ENCODE data around the gene POSTN.

Gene POSTN, protein sequence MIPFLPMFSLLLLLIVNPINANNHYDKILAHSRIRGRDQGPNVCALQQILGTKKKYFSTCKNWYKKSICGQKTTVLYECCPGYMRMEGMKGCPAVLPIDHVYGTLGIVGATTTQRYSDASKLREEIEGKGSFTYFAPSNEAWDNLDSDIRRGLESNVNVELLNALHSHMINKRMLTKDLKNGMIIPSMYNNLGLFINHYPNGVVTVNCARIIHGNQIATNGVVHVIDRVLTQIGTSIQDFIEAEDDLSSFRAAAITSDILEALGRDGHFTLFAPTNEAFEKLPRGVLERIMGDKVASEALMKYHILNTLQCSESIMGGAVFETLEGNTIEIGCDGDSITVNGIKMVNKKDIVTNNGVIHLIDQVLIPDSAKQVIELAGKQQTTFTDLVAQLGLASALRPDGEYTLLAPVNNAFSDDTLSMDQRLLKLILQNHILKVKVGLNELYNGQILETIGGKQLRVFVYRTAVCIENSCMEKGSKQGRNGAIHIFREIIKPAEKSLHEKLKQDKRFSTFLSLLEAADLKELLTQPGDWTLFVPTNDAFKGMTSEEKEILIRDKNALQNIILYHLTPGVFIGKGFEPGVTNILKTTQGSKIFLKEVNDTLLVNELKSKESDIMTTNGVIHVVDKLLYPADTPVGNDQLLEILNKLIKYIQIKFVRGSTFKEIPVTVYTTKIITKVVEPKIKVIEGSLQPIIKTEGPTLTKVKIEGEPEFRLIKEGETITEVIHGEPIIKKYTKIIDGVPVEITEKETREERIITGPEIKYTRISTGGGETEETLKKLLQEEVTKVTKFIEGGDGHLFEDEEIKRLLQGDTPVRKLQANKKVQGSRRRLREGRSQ

DNA sequence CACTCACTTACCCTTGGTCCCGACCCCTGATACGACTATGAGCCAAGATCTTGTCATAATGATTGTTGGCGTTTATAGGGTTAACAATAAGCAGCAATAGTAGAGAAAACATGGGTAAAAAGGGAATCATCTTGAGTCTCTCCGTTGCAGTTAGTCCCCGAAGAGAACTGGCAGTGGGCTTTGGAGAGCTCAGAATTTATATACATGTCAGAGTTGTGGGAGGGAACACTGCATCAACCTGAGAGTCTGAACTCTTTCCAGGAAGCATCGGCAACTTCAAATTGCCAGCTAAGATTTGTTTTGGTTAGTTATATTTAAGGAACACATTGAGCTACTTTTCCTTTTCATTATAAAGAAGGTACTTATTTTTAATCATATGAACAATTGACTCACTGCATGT, at the start of gene POSTN:
POSTN (minus strand) TSS at position 172 of the 400 bp plus-strand sequence; CDS start at position 130, 42 bp downstream.
- no peak for DNase-seq

DNA sequence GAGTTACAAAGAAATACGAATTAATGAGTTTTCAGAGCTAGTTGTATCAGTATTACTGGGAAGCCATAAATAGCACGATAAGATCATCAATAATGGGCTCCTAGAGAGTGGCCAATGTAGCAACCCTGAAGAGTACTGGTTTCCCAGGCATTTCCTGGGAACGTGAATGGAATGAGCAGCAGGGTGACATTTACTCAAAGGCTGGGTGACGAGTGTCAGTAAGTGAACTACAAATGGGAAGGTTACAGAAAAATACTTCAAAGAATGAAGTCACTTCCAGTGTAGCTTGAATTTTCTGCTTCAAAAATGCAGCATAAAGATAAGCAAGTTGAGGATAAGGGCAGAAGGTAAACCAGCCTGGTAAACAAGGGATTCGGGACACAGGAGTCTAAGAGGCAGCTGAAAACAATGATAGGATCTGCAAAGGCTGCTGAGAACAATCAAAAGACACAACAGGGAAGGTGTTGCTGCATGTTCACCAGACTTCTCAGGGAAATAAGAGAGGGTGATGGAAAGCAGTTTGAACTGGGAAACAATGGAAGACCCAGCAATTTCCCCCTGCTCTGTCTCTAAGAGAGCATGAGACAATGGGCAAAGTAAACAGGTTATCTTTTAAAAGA, 48.6 kb upstream of the POSTN start:
- DNase-seq: no peak

DNA sequence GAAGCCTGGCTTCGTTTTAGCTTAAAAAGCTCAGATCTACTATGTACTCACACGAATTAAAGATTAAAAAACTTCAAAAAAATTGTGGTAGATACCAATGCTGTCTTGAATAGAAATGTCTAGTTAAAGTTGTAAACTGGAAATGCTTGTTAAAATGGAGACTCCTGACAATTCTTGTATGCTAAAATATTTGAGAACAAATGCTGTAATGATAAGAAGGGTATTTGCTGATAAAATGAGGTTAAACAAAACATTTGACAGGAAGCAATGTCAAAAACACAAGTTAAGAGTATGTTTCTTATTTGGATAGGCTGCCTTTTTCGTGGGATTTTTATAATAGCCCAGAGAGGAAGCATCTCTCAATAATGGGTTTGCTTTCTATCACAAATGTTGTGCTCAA, 48.0 kb upstream of the POSTN start:
- DNase-seq: no peak

DNA sequence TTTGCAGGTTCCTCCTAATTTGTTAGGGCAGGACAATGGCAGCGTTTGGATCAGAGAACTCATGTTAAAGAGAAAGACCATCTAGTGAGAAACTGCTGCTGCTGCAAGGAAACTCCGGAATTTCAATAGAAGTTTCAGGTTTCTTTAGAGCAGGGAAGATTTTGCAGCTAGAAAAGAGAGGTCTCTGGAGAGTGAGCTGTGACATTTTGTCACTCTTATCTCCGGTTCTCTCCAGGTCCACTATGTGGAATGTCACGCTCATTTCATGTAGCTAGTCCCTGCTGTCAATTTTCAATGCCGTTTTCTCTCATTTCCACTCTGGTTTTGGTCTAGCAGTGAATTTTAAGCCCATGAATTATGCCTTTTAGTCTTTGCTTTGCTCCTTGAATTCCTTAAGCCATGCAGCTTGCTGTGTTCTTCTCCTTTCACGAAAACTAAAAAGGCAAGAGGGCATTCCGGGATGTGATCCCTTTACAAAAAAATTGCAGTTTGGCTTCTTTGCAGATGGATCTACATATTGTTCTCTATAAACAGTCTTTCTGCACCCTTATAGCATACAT, 46.7 kb upstream of the POSTN start:
- no peak for DNase-seq

DNA sequence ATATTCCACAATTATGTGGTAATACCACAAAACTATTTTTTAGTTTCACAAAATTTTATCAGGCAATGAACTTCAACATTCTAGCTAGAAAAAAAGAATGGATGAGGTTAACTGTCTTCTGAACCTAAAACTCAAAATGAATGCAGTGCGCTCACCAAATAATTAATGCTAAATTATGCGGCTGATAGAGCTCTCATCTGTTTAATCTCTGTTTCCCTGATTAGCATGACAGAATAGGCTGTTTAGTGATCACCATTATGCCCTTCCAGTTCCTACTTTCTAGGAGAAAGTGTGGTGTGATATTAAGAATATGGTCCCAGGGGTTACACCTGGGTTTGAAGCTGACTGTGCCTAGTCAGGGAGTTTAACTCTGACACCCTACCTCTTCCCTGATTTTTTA, 42.8 kb upstream of the POSTN start:
- no peak for DNase-seq

DNA sequence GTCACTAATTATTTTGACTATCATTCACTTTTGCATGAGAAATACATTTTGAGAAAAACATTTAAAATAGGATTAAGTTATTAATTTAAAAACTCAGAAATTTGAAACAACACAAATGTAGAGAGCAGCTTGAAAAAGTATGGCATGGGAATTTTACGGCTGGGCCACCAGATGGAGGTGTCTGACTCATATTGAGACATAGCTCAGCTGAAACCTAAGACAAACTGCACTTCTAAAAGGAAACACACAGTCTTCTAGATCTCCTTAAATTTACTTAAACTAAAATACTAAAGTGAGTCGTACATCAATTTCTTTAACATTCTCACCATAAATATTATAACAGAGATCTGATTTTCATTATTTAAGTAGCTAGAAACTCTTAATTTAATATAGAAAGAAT, 41.9 kb upstream of the POSTN start:
- DNase-seq: no peak

DNA sequence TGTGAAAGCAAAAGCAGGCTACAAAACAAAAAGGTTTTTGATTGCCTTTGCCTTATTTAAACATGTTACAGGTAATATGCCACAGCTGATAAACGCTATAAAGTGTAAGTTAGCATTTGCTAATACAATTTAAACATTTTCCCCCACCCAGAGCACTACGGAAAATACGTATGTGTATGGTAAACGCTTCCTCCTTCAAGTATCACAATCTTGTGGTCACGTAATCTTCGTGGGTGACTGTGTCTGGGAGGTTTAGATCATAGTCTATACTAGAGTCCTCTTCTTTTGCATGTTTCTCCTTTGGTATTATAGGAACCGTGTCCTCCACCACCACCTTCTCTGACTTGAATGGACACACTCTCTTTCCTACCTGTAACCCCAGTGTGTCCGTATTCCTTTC, 38.1 kb upstream of the POSTN start:
- DNase-seq: no peak

DNA sequence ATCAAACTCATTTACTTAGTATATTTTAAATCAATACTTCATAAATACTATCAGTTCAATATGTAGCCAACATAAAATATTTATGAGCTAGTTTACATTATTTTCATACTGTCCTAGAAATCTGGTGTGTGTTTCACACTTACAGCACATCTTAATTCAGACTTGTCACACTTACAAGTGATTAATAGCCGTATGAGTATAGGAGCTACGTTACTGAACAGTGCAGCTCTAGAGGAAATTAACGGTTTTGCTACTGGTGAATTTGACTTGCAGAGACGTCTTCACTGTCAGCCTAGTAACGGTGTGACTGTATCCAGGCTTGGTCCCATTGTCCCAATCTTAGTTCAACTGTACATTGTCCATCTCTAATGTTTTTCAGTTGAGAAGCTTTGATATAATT, 33.7 kb upstream of the POSTN start:
- no peak for DNase-seq

DNA sequence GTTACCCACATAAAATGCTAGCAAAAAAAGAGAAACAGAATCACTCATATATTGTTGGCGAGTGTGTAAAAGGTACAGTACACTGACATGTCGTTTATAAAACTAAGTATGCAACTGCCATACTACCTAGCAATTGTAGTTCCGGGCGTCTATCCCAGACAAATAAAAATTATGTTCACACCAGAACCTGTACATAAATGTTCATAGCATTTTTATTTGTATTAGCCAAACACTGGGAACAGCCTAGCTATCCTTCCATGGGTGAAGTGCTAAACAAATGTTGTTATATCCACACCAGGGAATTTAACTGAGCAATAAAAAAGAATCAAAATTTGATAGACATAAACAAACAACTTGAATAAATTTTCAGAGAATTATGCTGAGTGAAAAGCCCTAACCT, 28.9 kb upstream of the POSTN start:
- no peak for DNase-seq

DNA sequence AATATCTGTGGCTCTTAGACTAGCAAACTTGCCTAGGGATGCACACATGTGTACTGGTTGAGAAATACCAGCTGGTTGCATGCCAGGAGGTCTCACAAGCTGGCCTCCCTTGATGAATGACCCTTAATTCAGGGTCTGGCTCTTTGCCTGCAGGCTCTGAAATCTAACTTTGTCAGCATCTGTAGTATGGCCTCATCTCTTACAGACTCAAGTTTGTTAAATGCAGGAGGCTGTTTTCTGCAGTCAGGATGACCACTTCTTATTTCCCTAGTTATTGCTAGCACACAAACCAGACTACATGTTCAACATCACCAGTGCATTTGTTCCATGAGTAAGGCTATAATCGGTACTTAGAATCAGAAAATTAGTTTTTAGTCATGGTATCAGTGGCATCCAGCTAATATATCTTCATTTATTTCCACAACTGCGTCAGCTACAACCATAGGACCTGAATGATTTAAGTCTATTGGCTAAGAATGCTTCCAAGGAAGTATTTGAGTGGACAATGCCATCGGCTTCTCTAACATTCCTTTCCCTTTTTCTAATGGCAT, 23.3 kb upstream of the POSTN start:
- no peak for DNase-seq

DNA sequence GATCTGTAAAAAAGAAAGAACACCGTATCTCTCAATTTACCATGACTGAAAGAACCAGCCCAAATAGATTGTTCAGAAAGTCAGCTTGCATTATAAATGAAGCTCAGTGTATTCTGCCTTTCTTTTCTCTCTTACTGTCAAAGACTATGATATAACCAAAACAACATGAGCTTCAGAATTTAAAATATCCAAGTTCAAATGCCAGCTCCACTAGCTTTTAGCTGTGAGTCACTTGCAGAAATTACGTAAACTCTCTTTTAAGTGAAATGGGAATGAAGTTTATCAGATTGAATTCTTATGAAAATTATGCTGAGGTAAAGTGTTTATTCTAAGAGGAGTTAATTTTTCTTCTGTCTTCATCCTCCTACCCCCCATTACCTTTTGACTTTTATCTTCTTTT, 20.0 kb upstream of the POSTN start:
- no peak for DNase-seq

DNA sequence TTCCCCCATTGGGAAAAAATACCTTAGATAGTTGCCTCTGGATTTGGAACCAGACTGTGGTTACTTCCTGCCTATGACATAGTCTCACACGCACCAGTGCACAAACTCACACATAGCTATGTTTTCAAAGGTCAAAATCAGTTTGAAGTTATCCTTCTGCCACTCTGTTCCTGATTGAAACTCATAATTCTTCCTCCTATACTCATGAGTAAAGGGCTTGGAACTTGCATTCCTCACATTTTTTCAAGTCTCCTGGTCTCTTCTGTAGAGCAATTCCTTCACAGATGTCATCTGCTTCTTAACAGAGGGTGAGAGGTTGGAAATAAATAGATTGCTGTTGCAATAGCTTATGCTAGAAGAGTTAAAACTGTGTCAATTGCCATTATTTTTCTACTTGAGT, 18.6 kb upstream of the POSTN start:
- no peak for DNase-seq

DNA sequence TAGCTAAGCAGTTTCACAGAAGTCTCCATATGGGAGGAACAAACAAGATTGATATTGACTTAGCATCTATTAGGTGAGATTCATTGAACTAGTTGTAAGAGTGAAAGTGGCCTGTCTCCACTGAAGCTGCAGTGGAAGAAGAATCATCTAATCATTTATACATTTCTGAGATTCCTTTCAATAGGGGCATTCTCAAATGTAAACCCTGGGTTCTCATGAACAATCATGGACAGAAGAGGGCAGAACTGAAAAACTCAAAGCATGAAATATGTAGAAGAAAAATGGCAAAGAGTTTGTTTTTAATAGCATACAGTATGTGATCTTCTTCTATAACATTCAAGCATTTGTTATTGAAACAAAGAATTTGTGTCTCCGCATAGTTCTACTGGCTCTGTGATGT, 17.6 kb upstream of the POSTN start:
- no peak for DNase-seq

DNA sequence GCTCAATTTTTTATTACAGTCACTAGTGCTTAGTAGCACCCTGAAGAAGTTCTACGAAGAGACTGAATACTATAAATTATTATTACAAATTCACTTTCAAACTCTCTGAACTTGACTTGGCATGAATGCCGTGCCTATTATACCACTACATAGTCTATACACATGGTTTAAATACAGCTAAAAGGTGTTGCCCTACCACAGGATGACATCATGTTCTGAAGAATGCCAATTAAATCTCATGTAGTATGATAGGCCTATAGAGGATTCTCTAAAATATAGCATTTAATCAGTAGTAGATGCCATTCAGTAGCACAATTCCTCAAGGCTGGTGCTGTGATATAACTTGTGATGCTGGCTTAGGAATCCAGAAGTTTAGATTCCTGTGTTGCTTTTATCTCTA, 16.7 kb upstream of the POSTN start:
- DNase-seq: no peak

DNA sequence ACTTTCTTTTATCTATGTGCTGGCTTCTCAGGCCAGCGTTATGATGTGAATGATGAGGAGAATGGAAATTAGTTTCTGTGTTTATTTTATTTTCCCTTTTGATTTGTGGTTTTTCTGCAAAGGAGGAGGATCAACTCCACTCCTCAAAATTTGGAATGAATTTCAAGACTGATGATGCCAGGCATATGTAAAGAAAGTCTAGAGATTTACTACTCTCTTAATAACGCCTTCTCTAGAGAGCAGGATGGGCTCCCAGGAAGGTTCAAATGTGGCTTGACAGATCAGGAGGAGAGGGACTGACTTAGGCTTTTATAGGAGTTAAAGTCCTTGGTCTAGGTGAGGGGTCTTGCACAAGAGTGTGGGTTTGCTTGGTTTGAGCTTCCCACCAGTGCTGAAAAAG, 15.1 kb upstream of the POSTN start:
- no peak for DNase-seq

DNA sequence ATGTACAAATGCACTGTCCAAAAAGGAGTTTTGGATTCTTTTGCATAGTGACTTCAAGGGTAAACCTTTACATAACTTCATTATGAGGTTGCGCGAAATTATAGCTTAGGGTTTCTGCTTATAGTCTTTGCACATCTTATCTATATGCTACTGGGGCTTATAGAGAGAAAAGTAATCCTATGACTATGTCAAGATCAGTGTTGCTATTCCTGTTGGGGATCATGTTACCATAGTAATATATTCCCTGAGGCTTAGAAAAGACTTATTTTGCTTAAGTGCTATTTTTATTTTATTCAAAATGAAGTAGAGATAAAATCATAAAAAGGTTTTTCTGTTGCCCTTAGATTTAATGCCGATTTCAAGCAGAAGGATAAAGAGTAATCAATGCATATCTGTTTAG, 14.7 kb upstream of the POSTN start:
- DNase-seq: no peak

DNA sequence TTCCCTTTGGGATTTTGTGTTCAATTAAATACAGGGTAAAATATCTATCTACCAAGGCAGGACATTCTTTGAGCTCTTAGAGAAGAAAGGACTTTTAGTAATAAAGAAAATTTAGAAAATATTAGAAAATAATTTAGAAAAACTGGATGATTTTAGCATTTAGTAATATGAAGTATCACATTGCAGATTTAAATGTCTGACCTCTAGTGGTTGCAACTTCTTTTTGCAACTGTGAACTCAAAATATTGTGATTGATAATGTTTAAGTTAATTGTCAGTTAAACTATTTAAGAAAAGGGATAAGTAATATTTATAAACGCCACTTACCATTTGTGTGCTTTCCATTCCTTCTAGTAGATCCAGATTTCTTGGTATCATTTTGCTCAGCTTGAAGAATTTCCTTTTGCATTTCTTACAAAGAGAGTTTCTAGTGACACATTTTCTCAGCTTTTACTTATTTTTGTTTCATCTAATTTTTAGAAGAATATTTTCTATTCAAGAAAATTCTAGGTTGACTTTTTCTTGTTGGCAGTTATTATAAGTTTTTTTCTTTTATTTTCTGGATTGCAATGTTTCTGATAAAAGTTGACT, 10.3 kb upstream of the POSTN start:
- no peak for DNase-seq

DNA sequence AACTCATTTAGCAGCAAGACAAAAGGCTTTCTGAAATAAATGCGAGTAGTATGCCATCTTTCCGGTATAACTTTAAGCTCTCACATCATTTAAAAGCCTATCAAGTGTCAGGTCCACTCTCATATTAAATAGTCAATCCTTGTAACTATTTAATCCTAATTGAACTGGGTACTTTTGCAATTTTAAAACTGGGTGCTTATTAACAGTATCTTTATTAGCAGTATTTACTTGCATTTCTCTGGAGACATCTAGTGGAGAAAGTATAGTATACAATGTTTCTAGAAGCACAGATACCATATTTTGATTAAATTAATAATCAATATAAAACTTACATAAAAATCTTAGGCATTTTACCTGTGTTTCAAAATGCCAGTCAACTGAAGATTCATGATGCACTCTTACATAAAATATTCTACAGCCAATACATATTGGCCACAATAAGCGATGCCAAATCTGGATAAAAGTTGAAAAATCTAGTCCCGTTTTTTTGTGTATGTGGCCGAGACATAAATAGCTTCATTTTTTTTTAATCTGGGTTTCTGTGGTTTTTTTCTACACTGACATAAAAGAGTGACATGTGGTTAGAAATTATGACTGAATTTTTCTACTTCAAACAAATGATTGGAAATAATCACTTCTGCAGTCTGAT, 4.3 kb upstream of the POSTN start:
- no peak for DNase-seq

DNA sequence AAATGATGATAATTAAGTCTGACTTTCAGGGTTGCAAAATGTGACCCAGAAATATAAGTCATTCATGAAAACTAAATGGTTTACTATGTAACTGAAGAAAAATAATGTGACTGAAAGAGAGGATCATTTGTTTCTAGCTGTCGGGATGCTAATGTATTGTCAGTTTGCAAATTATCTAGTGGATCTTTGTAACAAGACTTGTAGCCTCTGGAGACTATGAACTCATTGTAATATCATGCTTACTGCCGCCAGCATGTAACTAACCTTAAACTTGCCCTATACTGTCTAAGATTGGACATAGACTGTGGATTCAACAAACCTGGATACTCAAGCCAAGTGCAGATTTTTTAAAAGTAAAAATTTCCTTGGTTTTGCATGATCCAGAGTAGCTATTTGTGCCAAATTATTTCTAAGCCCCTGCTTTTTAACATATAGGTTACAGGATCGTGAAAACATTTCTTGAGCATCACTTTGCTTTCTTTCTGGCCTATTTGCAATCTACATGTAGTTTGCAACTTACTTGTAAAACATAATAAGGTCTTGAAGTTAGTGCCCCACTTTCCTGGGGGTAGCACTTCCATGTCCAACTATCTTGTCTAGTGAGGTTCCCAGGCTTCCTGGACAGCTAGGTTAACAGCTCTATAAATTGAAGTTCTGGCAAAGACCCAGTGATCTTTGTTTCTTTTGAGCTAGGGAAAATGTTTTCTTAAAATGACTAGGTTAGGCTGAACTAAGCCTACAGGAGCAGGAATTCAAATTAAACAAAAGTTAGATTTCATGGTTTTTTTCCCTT, 3.3 kb upstream of the POSTN start:
- DNase-seq: no peak

DNA sequence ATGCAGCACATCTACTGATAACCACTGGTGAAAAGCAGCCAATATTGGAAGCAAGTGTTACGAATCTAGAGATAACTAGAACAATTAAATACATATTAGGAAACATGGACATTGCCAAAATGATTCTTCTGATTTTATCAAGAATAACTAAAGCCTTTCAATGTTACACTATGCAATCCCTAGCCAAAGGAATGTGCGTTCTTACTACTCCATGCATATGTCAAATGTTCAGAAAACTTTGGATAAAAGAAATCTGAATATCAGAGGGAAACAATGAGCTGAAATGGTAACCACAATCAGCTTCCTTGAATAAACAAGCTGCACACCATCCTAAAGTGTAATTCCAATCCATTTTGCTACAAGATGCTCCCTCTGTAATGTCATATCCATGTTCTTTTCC, 951 bp upstream of the POSTN start:
- no peak for DNase-seq

DNA sequence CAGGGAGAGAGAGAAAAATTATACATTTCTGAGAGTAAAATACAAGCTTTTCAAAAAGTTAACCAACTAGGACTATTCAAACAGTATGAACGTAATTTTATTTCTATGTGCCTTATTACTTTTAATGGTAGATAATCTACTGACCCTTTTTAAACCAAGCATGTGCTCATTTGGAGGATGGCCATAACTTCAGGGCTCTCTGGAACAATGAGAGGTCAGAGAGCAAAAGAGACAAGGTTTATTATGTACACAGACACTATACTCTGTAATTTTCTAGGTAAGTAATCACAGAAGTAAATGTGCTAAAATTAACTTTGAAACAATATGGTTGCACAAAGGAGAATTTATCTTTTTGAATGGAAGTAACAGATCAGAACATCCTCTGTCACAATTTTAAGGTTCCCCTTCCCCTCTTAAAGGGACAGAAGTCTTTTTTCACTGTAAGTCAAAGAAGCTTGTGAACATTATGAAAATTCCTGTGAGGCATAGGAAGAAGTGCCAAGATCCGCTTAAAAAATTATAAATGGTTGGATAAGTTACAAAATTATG, 1.0 kb downstream of the POSTN start:
- no peak for DNase-seq
